H1 (cell line): ENCODE results near the gene PLIN1.

ENCODE experiments used
- BRCA1 ChIP-seq: IDR thresholded peaks from 2 replicates; pipeline ENCODE4 v1.6.1; 2012; ENCODE audit warnings: low read depth, low read length, improper control_type of control experiment
- CTCF ChIP-seq, 3 experiments: IDR thresholded peaks; 1 replicate in 2 of 3; 2 replicates in 1 of 3; pipeline versions ENCODE4 v1.5.1 to v1.6.1; 2011; ENCODE audit warnings: low read length in 3 of 3, mild to moderate bottlenecking in 3 of 3, inconsistent platforms in 2 of 3, low read depth in 1 of 3, moderate library complexity in 1 of 3; ENCODE audit not compliant: insufficient read depth in 1 of 3; ENCODE audit errors: control extremely low read depth in 1 of 3
- EP300 ChIP-seq, 2 experiments: IDR thresholded peaks; 1 replicate in 1 of 2; 2 replicates in 1 of 2; pipeline ENCODE4 v1.6.1; 2011 to 2012; ENCODE audit warnings: low read depth in 2 of 2, low read length in 2 of 2, mild to moderate bottlenecking in 2 of 2, borderline replicate concordance in 1 of 2, inconsistent platforms in 1 of 2, moderate library complexity in 1 of 2
- HDAC2 ChIP-seq, 2 experiments: fragments of 300-600 bp in 1 of 2; sonication (generic) in 1 of 2; IDR thresholded peaks; 2 replicates each; pipeline ENCODE4 v1.6.1; 2011 to 2012; ENCODE audit warnings: low read depth in 2 of 2, low read length in 2 of 2, mild to moderate bottlenecking in 2 of 2, moderate library complexity in 2 of 2, borderline replicate concordance in 1 of 2, inconsistent platforms in 1 of 2
- MAFK ChIP-seq: IDR thresholded peaks from 2 replicates; pipeline ENCODE4 v1.6.1; 2012; ENCODE audit warnings: low read depth, mild to moderate bottlenecking, improper control_type of control experiment, low read length
- MAX ChIP-seq: IDR thresholded peaks from 2 replicates; pipeline ENCODE4 v1.6.1; 2012; ENCODE audit warnings: inconsistent platforms
- POLR2A ChIP-seq, 2 experiments: IDR thresholded peaks; 1 replicate in 1 of 2; 2 replicates in 1 of 2; pipeline ENCODE4 v1.6.1; 2011; ENCODE audit warnings: low read depth in 2 of 2, low read length in 2 of 2, mild to moderate bottlenecking in 2 of 2; ENCODE audit errors: control extremely low read depth in 1 of 2
- POLR2AphosphoS5 ChIP-seq: IDR thresholded peaks from 2 replicates; pipeline ENCODE4 v1.6.1; 2011; ENCODE audit warnings: low read depth, low read length
- SP4 ChIP-seq: IDR thresholded peaks from 2 replicates; pipeline ENCODE4 v1.6.1; 2012; ENCODE audit warnings: low read length, inconsistent platforms
- TBP ChIP-seq: IDR thresholded peaks from 2 replicates; pipeline ENCODE4 v1.6.1; 2011; ENCODE audit warnings: low read depth, low read length, improper control_type of control experiment

GRCh38 chr15:89695198-89695597, 16.0 kb upstream of the PLIN1 start:
- TF ChIP-seq MAFK (no peak), CTCF (IDR thresholded peaks at IDR 0.05; ENCODE audit: control extremely low read depth in 1 of 3, insufficient read depth in 1 of 3, low read depth in 1 of 3, low read length in 3 of 3) (no peak), SP4 (no peak), POLR2AphosphoS5 (no peak), POLR2A (IDR thresholded peaks at IDR 0.05; ENCODE audit: control extremely low read depth in 1 of 2, low read depth in 2 of 2, low read length in 2 of 2) (no peak), BRCA1 (no peak), EP300 (IDR thresholded peaks at IDR 0.05; ENCODE audit: borderline replicate concordance in 1 of 2, low read depth in 2 of 2, low read length in 2 of 2) (no peak), HDAC2 (IDR thresholded peaks at IDR 0.05; ENCODE audit: borderline replicate concordance in 1 of 2, low read depth in 2 of 2, low read length in 2 of 2) (no peak), TBP (no peak), MAX (no peak)
